Mammary microvascular endothelial cell (primary cell): ENCODE data around the gene MAGEB18. TPM values are rescaled to one million over a fixed set of nuclear protein-coding genes. Genes with fewer than 3 reads are reported as not detected.

Source experiments
- total RNA-seq: library from RNA; depleted of rRNA; stranded (reverse); fragments of >200 nt; gene quantifications from 2 replicates; pipeline ENCODE4 v1.2.3, GENCODE V29; 2015

Gene MAGEB18
- not detected in 2 replicates for total RNA-seq

GRCh38 chrX:26138274-26138673 is at the start of gene MAGEB18:
MAGEB18 (plus strand) TSS chrX:26138343; CDS start chrX:26138986, 643 bp downstream.

GRCh38 chrX:26160301-26160700 is 22.2 kb downstream of the MAGEB18 start, which contains the start of gene MAGEB6B:
MAGEB6B (plus strand) TSS chrX:26160601; CDS start chrX:26160601, 0 bp downstream.

Other genes starting within 250 kb of the MAGEB18 start
- not detected in 2 replicates for gene MAGEB6B, start 22.3 kb downstream of the MAGEB18 start, total RNA-seq
- not detected in 2 replicates for gene MAGEB6, start 54.1 kb downstream of the MAGEB18 start, total RNA-seq
- not detected in 2 replicates for gene MAGEB5, start 77.8 kb downstream of the MAGEB18 start, total RNA-seq